Astrocyte (in vitro differentiated cells and primary cell): ENCODE results near the gene ROR1.

ENCODE experiments used
- EZH2 ChIP-seq: IDR thresholded peaks from 2 replicates; pipeline ENCODE4 v1.6.1; 2012; ENCODE audit warnings: mild to moderate bottlenecking, low read length, inconsistent platforms; ENCODE audit not compliant: insufficient read depth
- TF ChIP-seq, protein P1 (sequence below): IDR thresholded peaks from 2 replicates; pipeline ENCODE4 v1.5.1; 2011; ENCODE audit warnings: low read depth, mild to moderate bottlenecking, inconsistent platforms, low read length, moderate library complexity; ENCODE audit not compliant: insufficient read depth

DNA sequence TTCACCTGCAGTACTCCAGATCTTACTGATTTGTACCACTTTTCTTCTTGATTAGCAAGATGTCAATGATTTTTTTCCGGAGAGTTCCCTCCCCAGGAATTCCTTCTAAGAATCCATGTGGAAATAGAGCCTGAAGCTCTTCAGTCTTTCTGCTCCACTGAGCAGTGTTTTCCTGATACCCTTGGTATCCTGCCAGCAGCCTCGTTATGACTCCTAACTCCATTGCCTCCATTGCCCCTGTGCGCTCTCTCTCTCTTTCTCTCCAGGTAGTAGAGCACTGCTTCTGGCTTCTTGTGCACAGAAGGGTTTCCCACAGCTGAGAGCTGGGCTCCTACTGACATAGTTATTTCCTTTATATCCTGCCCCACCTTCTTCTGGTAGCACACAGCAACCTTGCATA is 441.8 kb downstream of the ROR1 start:
- TF ChIP-seq, protein P1, sequence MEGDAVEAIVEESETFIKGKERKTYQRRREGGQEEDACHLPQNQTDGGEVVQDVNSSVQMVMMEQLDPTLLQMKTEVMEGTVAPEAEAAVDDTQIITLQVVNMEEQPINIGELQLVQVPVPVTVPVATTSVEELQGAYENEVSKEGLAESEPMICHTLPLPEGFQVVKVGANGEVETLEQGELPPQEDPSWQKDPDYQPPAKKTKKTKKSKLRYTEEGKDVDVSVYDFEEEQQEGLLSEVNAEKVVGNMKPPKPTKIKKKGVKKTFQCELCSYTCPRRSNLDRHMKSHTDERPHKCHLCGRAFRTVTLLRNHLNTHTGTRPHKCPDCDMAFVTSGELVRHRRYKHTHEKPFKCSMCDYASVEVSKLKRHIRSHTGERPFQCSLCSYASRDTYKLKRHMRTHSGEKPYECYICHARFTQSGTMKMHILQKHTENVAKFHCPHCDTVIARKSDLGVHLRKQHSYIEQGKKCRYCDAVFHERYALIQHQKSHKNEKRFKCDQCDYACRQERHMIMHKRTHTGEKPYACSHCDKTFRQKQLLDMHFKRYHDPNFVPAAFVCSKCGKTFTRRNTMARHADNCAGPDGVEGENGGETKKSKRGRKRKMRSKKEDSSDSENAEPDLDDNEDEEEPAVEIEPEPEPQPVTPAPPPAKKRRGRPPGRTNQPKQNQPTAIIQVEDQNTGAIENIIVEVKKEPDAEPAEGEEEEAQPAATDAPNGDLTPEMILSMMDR, result no peak
- TF ChIP-seq EZH2, result no peak
